Erythroblast (primary cell): Measurements from ENCODE around the gene PIAS1.
"Not testable (repeated sequence)": the region's sequence is repeated elsewhere in the genome, so short reads cannot be mapped to it uniquely, and the experiment has no call there.

ENCODE experiments used
- DNase-seq, 2 experiments: peaks; one replicate each; lab custom pipeline; 2025; lab: John Stamatoyannopoulos, UW
- GATA1 ChIP-seq: IDR thresholded peaks from 2 replicates; pipeline ENCODE4 v1.6.1; 2011; ENCODE audit warnings: low read depth, mild to moderate bottlenecking, control low read depth, low read length, moderate library complexity
- POLR2A ChIP-seq: IDR thresholded peaks from 2 replicates; pipeline ENCODE4 v1.6.1; 2011; ENCODE audit warnings: mild to moderate bottlenecking, low read length

Gene PIAS1

DNA sequence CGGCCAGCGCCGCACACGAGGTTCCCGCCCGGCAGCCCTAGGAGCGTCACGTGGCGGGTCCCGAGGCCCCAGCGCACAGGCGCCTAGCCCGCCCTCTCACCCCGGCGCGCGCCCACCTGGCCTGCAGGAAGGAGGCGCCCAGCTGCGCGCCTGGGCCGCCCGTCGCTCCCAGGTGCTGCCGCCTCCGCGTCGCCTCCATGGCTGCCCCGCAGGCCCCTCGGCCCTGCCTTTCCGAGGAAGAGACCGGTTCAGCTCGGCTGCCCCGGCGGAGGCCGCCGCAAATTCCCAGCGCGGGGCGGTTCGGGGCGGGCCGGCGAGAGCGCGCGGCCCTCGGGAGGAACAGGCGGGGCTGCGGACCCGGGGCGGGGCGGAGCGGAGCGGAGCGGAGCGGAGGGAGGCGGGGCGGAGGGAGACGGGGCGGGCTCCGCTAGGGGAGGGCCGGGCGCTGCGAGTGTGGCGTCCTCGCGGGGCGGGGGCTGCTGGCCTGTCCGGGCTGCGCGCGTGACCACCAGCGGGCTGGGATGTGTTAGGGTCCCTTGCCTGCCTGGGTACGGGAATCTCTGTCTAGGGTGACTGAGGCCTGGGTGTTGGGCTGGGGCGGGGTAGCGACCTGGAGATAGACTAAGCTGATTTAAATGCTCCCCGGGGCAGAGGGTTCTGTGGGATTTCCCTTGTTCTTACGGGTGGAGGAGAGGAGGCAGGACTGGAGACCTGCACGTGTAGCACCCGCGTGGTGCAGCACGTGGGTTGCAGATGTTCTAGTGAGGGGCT is 175.5 kb downstream of the PIAS1 start, which contains the start of gene CLN6:
Gene CLN6, minus strand, starts transcription at position 343 of the 771 bp plus-strand sequence. Its CDS starts 144 bp downstream, at position 199.
- peak; percentile 58 for TF ChIP-seq POLR2A
- TF ChIP-seq GATA1: no peak
- peak; percentile 88 to 91 for DNase-seq

DNA sequence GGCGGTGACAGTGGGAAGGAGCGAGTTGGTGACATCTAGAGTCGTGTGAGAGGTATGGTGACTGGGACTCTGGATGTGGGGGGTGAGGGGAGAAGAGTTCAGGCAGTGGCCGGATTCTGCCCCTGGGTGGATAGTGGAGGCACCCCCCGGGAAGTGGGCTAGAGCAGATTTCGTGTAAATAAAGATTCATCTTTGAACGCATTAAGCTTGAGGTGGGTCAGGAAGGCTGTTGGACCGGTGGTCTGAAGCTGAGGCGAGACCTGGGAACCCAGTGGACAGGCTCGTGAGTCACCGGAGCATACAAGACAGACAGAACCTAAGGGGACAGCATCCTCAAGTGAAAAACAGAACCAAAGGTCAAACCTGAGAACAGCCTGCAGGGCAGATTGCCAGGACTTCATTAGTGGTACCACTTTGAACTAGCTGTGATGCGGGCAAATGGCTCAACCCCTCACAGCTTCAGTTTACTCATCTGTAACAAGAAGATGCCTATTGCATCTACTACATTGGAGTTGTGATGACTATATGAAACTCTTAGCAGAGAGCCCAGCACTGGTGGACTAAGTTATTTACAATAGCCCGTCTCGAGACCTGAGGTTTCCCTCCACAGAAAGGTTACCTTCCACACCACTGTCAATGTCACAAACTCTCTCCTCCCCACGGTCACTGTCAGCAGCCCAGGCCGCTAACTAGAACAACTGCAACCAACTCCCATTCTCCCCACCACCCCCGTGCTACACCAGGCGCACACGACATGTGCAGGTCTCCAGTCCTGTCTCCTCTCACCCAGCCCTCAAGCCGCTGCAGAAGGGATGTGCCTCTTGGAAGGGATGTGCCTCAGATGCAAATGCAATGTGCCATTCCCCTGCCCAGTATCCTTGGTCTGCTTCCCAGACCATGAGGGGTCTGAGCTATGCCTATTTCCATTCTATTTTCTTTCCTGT is 176.3 kb downstream of the PIAS1 start:
- TF ChIP-seq POLR2A (no peak), GATA1 (no peak)
- peak in 1 of 2 experiments; percentile 35 for DNase-seq

DNA sequence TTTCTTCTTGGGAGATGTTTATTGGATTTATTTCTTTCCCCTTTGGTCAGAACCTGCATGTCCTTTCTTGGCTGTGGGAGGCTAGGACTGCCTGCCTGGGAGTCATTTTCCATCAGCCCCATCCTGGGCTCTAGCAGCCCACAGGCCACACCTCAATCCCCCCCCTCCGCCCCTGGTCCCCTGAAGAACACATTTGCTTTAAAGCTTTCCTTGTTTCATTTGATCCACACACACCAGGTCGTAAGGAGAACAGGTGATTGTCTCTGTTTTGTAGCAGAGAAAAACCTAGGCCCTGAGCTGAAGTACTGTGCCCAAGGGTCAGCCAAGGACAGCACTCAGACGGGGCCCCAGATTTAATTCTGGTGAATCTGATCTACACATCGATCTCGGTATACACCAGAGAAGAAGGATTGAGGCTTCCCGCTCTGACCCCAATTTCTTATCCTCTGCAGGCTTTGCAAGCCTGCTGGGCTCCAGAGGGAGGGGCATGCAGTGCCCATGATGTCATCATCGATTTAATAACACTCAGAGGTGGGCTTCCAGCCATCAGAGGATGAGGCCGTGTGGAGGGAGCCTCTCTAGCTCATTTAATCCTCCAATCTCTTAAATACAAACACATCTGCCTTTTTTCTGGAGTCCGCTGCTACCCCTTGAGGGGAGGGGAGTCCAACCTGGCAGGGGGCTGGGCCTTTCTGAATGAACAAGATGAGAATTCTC is 177.1 kb downstream of the PIAS1 start:
- no peak for DNase-seq
- TF ChIP-seq POLR2A (no peak), GATA1 (no peak)

DNA sequence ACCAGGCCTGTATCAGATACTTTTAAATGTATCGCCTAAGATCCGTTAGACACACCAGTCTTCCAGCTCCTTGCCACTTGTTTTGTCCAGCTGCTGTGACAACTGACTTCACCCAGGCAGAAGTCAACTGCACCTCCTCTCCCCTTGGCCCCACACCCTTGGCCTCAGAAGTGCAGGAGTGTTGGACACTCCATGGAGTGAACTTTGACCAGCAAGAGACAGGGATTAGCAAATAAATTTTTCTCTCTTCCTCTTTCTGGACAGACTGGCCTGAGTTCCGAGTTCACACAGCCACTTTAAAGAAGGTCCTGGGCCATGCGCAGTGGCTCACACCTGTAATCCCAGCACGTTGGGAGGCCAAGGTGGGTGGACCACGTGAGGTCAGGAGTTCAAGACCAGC is 178.3 kb downstream of the PIAS1 start:
- DNase-seq: no peak
- TF ChIP-seq POLR2A (no peak), GATA1 (no peak)

DNA sequence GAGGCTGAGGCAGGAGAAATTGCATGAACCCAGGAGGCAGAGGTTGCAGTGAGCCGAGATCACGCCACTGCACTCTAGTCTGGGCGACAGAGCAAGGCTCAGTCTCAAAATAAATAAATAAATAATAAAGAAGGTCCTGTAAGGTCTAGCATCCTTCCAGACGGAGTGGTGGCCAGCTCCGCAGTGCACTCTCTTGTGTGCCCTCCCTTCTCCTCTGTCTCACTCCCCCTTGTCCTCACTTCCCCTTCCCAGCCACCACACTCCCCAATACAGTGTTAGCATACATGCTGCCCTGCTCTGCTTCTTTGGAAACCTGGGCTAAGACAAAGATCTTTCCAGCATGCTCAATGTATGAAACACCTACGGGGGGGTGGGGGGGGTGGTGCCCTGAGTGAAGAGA is 178.8 kb downstream of the PIAS1 start:
- TF ChIP-seq POLR2A (no peak), GATA1 (no peak)
- DNase-seq: no peak

DNA sequence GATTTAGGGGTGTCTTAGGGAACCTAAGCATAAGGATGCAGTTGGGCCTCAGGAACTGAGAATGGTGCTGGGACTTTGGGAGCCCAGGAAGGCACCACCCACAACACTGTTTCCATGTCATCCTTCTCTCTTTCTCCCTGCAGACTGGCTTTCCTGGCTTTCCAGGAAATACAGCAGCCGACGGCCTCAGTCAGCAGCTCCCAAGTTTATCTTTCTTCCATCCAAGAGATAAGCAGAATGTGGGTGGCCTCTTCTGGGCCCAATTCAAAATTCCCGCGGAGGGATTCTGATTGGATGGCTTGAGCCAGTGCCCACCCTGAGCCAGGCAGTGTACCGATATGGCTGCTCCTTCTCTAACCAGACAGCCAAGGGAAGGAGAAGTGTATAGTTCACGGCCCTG is 179.9 kb downstream of the PIAS1 start:
- peak in 1 of 2 experiments; percentile 17 for DNase-seq
- no peak for TF ChIP-seq POLR2A
- TF ChIP-seq GATA1: no peak

DNA sequence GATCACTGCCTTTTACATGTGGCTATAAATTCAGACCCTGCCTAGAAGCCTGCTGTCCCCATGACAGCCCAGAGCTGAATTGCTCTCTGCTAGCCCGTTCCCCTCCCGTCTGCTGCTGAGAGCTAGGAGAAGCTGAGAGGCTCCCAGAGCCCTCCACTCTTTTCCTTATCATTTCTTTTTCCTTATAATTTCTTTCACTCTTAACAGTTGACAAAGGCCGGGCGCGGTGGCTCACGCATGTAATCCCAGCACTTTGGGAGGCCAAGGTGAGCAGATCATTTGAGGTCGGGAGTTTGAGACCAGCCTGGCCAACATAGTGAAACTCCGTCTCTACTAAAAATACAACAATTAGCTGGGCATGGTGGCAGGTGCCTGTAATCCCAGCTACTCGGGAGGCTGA is 180.4 kb downstream of the PIAS1 start:
- DNase-seq: not testable (repeated sequence)

DNA sequence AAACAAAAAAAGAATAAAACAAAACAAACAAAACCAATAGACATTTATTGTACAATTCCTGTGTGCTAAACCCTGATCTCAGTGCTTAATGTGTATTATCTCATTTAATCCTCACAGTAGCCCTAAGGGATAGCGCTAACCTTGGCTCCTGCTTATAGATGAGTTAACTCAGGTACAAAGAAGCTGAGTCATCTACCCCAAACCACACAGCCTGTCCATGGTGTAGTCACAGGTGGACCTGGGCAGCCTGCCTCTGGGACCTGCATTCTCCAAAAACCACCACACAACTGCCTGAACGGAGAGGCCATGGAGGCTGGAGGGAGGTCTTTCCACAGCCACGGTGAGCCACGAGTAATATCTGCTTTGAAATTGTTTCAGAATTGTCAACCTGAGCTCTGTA is 180.9 kb downstream of the PIAS1 start:
- DNase-seq: no peak
- TF ChIP-seq POLR2A (no peak), GATA1 (no peak)

DNA sequence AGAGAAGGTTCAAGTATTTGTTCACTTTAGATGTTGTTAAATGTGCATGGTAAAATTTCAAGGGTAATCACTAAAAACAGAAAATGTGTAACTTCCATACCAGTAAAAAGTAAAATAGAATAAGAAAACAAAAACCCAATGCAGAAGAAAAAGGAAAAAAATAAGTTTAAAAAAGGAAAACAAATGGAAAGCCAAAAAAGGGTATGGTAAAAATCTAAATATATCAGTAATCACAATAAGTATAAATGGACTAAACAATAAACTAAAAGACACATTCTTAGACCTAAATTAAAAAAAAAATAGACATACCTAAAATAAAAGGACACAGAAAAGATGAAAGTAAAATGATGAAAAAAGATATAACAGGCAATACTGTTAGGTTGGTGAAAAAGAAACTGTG is 184.9 kb downstream of the PIAS1 start:
- DNase-seq: no peak
- TF ChIP-seq GATA1 (no peak), POLR2A (no peak)

DNA sequence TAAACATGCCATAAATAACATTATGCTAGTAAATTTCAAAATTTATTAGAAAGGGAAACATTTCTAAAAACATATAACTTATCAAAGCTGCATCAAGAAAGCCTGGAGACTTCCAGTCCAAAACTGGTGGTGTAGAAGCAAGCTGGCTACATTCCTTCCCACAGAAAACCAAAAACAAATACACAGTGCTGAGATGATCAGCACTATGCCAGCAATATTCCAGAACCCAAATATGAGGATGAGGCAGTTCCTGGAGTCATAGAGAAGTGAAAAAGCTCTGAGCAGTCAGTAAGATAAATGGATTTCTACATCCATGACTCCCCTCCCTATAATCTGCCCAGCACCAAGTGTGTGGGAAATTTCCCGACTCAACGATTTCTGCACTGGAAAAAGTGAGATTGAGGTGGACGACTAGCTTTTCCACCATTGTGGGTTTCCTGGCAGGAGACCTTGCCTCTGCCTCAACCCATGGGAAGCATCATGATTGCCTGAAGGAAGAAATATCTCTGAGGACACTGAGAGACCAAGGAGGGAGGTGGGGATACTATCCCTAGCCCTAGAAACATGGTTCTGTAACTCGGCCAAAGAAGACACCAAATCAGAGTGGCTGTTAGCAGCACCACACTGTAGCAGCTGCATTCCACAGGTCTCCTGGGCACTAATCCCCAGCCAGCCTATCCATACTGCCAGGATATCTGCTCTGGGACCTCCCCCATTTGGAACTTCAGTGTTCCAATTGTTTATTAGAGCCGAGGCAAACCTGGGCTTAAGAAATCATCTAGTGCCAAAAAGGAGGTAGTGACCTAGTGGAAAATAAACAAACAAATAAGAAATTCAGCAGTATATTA is 187.2 kb downstream of the PIAS1 start:
- TF ChIP-seq GATA1 (no peak), POLR2A (no peak)

More for the DNA sequence above, 187.2 kb downstream of the PIAS1 start:
- no peak for DNase-seq
